ENCODE results near the gene FAM217B.

Gene FAM217B

GRCh38 chr20:59911041-59911440 is 29.1 kb upstream of the FAM217B start:
- H3K4me3 ChIP-seq (ENCODE audit: low read depth, low read length), result no peak overlapping the region
- TF ChIP-seq CTCF (IDR thresholded peaks at IDR 0.05; ENCODE audit: borderline replicate concordance, insufficient read depth, low read depth, low read length), result no peak

- no peak for TF ChIP-seq CTCF (IDR thresholded peaks at IDR 0.05; ENCODE audit: borderline replicate concordance, insufficient read depth, low read depth, low read length)
- H3K4me3 ChIP-seq (ENCODE audit: low read depth, low read length), result no peak overlapping the region
Observed at GRCh38 chr20:59912609-59913008, 27.6 kb upstream of the FAM217B start.

- no peak for TF ChIP-seq CTCF (IDR thresholded peaks at IDR 0.05; ENCODE audit: borderline replicate concordance, insufficient read depth, low read depth, low read length)
- H3K4me3 ChIP-seq (ENCODE audit: low read depth, low read length), result no peak overlapping the region
Observed at GRCh38 chr20:59920944-59921343, 19.2 kb upstream of the FAM217B start.

- no peak overlapping the region for H3K4me3 ChIP-seq (ENCODE audit: low read depth, low read length)
- TF ChIP-seq CTCF (IDR thresholded peaks at IDR 0.05; ENCODE audit: borderline replicate concordance, insufficient read depth, low read depth, low read length), result no peak
Observed at GRCh38 chr20:59923514-59923913, 16.7 kb upstream of the FAM217B start.

GRCh38 chr20:59925359-59925758 is 14.8 kb upstream of the FAM217B start:
- no peak overlapping the region for H3K4me3 ChIP-seq (ENCODE audit: low read depth, low read length)
- TF ChIP-seq CTCF (IDR thresholded peaks at IDR 0.05; ENCODE audit: borderline replicate concordance, insufficient read depth, low read depth, low read length), result no peak

- TF ChIP-seq CTCF (IDR thresholded peaks at IDR 0.05; ENCODE audit: borderline replicate concordance, insufficient read depth, low read depth, low read length), result no peak
- no peak overlapping the region for H3K4me3 ChIP-seq (ENCODE audit: low read depth, low read length)
Observed at GRCh38 chr20:59925899-59926298, 14.3 kb upstream of the FAM217B start.

- TF ChIP-seq CTCF (IDR thresholded peaks at IDR 0.05; ENCODE audit: borderline replicate concordance, insufficient read depth, low read depth, low read length), result no peak
- H3K4me3 ChIP-seq (ENCODE audit: low read depth, low read length), result no peak overlapping the region
Observed at GRCh38 chr20:59931511-59932312, 8.5 kb upstream of the FAM217B start.

All from GM12875 (cell line).